Neural progenitor cell (in vitro differentiated cells): Measurements from ENCODE around the gene GATAD2A.

ENCODE experiments used
- EZH2 ChIP-seq: fragments of 200-600 bp; sonication (generic); IDR thresholded peaks from 2 replicates; pipeline ENCODE4 v1.6.1; 2017; ENCODE audit warnings: antibody characterized with exemption, mild to moderate bottlenecking, moderate library complexity
- EZH2phosphoT487 ChIP-seq: fragments of 200-600 bp; sonication (generic); IDR thresholded peaks from 2 replicates; pipeline ENCODE4 v1.6.1; 2017; ENCODE audit warnings: antibody characterized with exemption
- TF ChIP-seq, protein P1 (sequence below): fragments of 200-600 bp; sonication (generic); IDR thresholded peaks from 2 replicates; pipeline ENCODE4 v1.5.1; 2017; ENCODE audit warnings: antibody characterized with exemption, mild to moderate bottlenecking

DNA sequence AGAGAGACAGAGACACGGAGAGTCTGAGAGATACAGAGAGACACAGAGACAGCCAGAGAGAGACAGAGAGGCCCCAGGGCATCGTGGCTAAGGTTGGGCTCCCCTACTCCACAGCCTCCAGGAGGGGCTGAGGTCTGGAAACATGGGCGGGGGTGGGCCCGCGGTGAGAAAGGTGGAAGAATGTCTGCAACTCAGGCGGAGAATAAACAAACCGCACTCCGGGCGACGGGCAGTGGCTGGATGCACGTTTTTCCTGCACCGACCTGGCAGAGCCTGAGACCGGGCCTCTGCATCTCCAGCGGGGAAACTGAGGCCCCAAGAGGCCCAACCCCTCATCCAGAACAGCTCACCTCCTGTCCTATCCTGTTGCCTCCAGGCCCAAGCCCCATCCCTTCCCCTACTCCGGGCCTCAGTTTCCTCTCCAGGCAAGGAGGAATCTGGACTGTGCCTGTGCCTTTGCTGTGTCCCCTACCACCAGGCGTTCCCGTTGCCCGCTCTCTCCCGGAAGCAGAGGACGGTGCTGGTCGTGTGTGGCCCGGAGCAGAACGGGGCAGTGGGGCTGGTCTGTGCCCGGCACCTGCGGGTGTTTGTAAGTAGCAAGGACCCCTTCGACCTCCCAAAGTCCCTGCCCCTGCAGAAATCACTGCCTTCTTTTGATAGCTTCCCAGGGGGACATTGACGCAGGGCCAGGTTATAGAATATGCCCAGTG, 129.2 kb downstream of the GATAD2A start:
- TF ChIP-seq EZH2 (no peak), EZH2phosphoT487 (no peak)
- TF ChIP-seq, protein P1, sequence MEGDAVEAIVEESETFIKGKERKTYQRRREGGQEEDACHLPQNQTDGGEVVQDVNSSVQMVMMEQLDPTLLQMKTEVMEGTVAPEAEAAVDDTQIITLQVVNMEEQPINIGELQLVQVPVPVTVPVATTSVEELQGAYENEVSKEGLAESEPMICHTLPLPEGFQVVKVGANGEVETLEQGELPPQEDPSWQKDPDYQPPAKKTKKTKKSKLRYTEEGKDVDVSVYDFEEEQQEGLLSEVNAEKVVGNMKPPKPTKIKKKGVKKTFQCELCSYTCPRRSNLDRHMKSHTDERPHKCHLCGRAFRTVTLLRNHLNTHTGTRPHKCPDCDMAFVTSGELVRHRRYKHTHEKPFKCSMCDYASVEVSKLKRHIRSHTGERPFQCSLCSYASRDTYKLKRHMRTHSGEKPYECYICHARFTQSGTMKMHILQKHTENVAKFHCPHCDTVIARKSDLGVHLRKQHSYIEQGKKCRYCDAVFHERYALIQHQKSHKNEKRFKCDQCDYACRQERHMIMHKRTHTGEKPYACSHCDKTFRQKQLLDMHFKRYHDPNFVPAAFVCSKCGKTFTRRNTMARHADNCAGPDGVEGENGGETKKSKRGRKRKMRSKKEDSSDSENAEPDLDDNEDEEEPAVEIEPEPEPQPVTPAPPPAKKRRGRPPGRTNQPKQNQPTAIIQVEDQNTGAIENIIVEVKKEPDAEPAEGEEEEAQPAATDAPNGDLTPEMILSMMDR, result no peak
